Left renal cortex interstitium (tissue), 4 donors: ENCODE data around the gene PMEPA1. TPM values are rescaled to one million over a fixed set of nuclear protein-coding genes. Genes with fewer than 3 reads are reported as not detected.

Experiments
- DNase-seq, 4 donors: peaks; one replicate each; pipeline ENCODE4 v3.0.0-alpha.2; 2013; ENCODE audit warnings: low read depth in 4 of 4, low spot score in 2 of 4, missing footprints in 1 of 4
- polyA plus RNA-seq, 4 donors: library from polyadenylated mRNA; unstranded; fragments of 120-200 nt; gene quantifications; one replicate each; pipeline ENCODE4 v1.2.1, GENCODE V29; 2013; ENCODE audit not compliant: insufficient read length in 4 of 4

PMEPA1 gene
- polyA plus RNA-seq, 4 donors: 16.2 to 25.6 (median 22.2) TPM

DNA sequence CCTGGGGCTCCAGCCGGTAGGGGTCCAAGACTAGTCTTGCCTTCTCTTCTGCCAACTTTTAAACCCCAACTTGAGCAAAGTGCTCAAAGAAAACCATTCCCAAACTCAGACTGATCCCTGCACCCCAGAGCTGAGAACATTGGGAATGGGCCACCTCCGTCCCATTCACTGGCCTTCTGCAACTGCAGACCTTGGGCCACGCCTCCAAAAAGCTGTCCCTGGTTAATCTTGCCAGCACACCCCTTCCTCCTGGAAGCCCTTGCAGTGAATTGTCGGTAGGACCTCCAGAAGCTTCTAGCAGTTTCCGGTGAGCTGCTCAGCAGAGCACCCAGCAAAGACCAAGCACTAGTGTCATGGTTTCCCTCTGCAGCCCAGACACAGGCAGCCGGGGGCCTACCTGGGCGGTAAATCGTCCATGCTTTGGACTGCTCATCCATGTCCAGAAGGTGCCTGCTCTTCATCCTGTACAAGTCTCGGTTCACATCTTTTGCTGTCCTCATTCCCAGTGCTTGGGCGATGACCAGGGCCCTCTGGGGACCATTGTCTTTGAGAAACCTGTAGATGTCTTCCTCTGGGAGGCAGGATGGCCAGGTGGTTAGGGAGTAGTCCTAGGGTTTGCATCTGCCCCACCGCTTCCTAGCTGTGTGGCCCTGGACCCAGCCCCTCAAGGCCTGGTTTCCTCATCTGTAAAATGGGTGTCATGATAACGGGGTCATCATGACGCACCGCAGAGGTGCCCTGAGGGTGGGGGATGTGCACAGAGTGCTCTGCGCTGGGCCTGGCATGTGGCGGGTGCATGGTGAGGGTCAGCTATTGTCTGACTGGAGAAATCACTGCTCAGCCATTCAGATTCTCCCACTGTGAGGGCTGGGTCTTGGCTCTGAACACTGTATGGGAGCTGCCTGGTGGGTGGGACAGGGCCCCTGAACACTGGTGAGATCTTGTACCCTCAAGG lies 95.0 kb downstream of the PMEPA1 start:
- DNase-seq: no peak

DNA sequence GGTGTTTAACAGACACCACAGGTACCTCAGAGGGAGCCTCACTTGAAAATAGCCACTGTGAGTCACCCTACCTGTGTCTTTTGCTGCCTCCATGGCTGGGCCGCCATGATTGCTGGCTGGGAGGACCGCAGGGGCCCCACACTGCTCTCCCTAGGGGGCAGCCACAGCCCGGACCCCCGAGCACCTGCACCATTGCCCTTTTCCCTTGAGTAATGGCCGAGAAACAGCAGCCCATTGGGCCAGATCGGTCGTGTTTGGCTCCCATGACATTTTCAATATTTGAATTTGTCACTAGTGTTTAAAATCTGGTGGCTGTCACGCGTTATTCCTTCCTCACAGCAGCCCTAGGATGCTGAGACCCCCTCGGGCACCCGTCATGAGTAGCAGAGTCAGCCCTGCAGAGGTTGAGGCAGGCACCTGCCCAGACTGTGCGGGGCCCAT lies 96.3 kb downstream of the PMEPA1 start:
- DNase-seq: no peak

DNA sequence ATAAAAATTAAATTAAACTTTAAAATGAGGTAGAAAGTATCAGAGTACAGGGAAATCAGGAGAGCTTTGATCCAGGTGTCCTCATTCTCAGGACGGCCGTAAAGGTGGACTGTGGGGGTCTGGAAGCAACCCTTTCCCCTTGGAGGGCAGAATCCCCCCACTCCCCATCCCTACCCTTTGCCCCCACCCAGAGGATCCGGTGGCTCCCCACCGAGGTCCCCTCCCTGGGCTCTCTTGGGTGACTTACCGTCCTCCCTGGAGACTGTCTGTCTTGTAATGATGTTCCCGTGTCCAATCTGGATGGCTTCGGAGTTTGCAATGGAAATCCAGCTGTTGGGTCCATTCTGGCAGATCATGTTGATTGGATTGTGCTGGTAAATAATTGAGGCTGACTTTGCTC lies 96.9 kb downstream of the PMEPA1 start:
- DNase-seq: no peak

DNA sequence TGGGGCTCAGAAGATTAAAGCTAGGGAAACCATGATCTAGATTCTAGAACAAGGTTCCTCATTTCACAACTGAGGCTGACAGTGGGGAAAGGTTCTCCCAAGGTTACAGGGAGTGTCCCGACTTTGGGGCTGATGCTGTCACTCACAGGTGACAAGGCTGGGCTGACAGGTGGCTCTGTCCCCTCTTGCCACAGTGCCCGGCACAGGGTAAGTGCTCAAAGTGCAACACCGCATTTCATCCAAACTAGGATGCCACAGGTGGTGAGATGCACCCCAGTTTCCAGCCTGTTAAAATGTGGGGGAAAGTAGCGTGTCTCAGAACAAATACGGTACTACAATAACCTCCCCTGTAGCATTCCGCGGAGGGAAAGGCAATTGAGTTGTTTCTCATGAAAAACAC lies 97.4 kb downstream of the PMEPA1 start:
- no peak for DNase-seq

DNA sequence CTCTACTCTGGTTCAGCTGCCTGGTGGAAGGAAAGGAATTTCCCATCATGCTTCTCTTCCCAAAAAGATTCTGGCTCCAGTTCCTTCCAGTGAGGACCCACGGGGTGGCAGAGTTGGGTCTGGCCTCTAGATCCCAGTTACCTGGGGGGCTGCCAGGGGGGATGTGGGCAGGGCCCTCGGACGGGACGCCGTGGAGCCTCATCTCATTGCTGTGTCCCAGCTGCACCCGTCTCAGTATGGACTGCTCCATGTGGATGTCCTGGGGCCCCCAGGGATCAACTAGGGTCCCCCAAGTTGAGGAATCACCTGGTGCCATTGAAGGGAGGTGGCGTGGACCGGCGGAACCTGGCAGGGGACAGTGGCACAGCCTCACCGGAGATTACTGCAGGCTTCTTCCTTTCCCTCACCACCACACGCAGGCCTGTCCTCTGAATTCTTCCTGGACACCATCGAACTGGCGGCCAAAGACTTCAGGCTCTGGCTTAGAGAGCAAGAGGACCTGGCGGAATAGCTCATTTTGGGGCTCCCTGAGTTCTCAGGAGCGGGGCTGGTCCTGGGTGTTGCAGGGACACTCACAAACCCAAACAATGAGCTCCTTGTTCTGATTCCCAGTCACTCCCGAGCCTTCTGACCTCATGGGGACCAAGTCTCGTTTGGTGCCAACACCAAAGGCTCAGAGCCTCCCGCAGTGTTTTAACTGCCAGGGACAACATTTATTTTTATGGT lies 98.1 kb downstream of the PMEPA1 start:
- DNase-seq: no peak

DNA sequence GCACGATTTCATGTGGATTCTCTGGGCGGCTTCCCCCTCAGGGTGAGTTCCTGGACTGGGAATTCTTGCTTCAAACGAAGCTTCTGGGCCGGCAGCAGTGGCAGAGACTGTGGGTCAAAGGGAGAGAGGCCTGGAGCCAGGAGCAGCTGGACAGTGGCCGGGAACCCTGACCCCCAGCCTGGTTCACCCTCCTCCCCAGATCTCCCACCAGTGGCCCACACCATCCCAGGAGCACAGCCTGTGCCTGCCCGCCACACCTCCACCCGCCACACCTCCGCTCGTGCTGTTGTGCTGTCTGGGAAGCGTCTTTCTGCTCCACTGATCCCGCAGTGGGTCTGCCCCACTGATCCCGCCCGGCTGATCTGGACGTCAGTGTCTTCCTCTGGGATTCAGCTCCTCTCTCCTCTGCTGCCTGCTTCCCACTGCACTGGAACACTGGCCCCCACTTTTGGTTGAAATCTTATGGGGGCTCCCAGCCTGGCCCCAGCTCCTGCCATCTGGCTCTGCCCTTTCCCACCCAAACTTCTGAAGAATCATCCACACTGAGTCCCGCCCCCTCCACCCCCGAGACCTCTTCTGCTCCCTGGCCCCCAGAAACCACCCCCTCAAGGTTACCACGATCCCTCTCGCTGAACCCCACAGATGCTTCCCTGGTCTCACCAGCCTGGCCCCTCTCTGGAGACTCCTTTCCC lies 99.4 kb downstream of the PMEPA1 start:
- no peak for DNase-seq

DNA sequence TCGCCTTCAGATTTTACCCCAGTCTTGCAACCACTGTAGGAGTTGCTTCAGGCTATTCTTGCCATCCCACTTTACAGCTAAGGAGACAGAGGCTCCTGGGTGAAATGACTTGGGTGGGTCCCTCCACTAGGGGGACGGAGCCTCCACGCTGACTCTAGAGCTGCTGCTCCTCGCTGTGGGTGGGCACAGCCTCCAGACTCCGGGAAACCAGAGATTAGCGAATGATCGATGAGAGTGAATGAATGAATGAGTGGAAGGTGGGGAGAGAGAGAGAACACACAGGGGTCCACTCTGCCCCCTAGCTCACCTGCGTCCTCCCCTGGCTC lies 100.0 kb downstream of the PMEPA1 start:
- no peak for DNase-seq

DNA sequence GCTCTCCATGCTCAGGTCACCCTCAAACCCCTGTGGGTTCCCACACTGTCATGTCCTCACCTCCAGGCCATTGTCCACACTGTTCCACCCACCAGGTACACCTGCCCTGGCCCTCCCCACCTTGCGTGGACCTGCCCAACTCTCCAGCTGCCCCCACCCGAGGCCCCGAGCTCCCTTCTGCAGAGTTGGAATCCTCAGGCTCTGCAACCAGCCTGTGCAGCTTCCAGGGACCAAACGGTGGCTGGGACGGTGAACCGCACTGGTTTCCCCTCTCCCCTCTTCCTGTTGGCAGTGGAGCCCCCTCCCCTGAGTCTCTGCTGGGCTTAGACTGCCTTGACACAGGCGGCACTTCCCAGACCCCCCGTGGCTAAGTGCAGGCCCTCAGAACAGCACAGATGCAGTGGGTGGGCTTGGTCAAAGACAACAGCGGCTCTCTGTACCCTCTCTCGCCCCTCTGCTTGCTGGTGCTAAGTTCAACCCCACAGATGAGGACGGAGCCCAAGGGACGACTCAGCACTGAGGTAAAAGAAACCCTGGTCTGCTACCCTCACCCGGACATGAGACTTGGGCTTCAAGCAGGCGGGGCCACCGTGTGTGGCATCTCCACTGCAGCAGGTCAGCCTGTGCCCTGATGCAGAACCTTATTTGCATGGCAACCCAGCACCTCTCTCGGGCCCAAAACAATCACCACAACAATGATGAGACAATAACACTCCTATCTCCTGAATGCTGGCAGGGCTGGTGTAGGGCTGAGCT lies 100.6 kb downstream of the PMEPA1 start:
- no peak for DNase-seq

DNA sequence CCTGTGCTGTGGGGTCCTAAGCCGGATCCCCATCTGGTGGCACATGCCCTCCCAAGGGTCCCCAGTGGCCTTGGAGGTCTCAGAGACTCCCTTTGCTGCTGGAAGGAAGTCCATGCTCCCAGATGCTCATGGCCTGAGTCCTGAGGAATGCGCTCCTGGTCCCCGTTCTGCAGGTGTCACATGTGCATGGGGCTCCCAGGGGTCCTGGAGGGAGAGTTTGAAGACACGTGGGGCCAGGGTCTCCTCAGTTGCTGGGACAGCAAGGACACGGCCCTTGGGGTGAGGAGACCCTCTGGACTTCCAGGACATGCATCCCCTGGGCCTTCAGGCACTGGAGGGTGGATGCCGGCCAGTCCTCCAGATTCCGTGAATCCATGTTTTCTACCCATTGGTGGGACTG lies 101.3 kb downstream of the PMEPA1 start:
- DNase-seq: no peak

DNA sequence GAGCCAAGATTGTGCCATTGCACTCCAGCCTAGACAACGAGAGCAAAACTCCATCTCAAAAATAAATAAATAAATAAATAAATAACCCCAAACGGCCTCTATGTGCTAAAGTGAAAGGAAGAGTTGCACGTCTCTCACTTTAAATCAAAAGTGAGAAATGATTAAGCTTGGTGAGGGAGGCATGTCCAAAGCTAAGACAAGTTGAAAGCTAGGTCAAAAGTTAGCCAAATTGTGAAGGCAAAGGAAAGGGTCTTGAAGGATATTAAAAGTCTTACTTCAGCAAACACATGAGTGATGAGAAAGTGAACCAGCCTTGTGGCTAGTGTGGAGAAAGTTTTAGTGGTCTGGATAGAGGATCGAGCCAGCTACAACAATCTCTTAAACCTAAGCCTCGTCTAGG lies 103.9 kb downstream of the PMEPA1 start:
- DNase-seq: no peak

DNA sequence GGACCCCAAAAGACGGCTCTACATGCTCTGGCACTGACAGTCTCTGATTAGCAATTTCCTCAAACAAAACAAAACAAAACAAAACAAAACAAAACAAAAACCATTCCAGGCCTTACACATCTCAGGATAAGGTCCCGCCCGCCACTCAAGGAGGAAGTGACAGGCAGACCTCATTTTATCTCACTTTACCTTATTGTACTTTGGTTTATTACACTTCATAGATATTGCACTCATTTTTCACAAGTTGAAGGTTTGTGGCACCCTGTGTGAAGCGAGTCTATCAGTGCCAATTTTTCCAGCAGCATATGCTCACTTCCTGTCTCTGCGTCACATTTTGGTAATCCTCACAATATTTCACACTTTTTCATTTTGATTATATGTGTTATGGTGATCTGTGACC lies 104.8 kb downstream of the PMEPA1 start:
- no peak for DNase-seq

DNA sequence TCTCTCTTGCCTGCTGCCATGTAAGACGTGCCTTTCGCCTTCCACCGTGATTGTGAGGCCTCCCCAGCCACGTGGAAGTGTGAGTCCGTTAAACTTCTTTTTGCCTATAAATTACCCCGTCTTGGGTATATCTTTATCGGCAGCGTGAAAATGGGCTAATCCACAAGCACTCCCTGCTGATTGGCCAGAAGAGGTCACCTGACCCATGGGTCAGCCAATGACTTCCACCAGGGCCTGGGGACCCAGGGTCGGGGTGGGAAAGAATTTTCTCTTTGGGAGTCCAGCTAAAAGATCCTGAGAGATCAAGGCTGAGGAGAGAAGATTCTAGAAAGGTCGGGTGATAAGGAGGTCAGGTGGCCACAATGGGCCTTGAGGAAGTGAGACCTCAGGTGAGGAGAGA lies 106.7 kb downstream of the PMEPA1 start:
- DNase-seq: no peak

DNA sequence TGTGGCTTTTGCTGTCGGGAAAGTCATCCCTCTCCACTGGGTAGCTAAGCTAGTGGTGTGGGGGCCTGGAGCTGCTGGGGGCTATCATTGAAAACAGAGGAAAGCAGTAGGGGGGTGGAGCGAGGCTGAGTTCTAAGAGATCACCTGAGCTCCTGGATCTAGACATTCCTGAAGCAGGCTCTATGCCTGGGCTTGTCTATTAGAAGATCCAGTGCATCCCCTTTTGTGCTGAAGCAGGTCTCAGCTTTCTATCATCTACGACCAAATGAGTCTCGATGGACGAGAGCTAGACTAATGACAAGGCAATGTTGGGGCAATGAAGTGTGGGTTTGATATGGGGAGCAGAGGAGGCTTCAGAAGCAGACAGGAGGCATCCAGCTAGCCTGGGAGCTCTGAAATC lies 108.1 kb downstream of the PMEPA1 start:
- no peak for DNase-seq

DNA sequence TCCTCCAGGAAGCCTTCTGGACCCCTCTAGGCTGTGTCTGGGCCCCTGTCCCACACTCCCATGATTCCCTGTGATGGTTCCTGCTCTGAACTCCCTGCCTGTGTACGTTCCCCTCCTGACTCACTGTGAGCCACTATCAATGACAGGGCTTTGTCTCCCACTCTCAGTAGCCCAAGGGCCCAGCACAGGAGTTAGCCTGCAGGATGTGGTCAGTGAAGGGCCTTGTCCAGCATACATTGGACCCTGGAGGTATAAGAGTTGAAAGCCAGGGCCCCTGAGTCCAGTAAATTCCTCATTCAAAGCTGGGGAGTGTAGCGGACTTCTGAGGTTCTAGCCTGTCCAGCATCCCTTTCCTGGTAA lies 108.6 kb downstream of the PMEPA1 start:
- no peak for DNase-seq

DNA sequence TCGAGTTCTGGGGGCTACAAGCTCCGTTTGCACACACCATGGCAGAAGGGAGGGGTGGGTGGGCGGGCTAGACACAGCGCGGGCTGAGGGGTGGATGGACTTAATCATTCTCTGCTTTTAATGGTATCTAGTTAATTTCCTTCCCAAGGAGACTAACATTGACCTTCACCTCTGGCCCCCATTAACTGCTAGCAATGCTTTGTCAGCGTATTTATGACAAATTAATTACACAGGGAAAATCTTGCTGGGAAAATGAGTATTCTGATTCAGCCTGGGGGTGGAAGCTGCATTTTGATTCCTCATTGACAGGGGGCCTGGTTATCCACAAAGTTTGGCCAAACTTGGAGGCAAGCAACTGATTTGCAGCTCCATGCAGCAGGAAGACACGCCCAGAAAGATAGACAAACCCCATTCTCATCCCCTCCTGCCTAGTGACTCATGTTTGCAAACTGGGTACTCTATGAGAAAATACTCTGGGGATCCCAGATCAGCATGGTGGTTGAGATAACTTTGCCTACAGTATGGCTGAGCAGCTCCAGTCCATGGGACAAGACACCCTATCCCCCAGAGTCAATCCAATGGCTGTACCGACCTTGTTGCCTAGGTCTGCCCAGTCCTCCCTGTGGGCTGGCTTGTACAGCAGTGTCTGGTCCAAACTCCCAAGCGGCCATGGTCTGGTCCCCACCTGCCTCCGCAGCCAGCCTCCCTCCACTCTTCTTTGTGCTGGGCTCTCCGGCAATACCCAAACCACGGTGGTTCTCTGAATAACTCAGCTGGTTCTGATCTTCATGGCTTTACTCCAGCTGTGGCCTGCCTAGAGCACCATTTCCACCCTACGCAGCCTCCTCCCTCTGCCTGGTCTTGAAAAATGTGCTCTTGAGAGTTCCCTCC lies 109.2 kb downstream of the PMEPA1 start:
- no peak for DNase-seq

DNA sequence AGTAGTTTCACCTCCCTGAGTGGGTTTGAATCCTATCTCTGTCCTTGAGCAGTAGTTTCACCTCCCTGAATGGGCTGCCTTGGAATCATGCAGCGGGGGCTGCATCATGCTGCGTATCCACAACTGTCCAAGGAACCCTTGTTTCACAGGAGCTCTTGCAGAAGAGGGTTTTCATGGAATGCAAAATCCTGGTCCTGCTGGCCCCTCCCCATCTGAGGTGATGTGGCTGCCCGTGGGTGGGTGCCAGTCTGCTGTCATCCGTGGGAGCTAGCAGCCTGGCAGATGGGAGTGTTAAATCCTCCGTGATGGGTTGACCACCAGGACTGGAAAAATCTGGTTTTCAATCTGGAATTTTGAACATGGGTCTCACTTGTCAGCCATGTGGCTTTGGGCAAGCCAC lies 111.3 kb downstream of the PMEPA1 start:
- no peak for DNase-seq
